Activated CD4-positive, alpha-beta T cell treated with anti-CD3 and anti-CD28 coated beads for 24 hours (primary cell): Measurements from ENCODE around the gene ZNF226.
"Not testable (repeated sequence)": the region's sequence is repeated elsewhere in the genome, so short reads cannot be mapped to it uniquely, and the experiment has no call there.

Experiments
- DNase-seq, 2 donors: peaks; one replicate each; pipeline ENCODE4 v3.0.0-alpha.2; 2020; ENCODE audit warnings: low read depth in 2 of 2

Gene ZNF226

DNA sequence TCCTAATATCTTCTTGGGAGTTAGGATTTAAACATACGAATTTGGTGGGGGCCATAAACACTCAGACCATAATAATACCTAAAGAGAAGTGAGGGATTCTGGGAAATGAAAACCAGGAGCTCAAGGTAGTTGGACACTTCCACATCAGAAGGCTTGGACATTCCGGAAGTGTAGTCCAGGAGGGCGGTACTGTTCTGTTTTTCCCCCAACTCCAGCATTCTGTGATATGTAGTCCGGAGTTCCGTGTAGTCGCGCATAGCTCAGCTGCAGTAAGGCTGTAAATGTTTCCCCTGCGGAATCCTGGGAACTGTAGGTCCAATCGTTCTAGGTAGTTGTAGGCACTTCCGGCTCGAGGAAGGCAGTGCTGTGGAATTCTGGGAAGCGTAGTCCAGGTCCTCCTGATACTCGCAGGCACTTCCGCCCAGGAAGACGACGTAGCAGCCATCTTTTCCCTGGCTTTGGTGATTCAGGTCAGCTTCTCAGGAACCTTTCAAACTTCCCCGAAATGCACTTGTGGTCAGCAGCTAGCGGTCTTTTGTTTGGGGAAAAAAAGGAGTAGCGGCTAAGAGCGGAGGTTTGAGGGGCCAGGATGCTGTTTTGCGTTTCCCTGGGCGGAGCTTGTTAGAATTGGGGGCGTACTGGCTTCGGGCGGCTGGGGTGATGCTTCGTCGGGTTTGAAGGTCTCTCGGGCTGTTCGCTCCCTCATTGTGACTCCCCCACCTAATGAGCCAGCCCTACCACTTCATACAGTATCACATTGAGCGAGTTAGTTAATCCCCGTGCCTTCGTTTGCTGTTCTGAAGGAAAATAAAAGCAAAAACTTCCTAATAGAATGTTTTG lies at the start of gene ZNF226:
TSS of gene ZNF226 (plus strand) at position 428 of the 840 bp plus-strand sequence. CDS start 4,981 bp downstream, outside the sequence.
- DNase-seq, result peak; percentile 53 to 70

GRCh38 chr19:44121162-44121561 lies 43.7 kb upstream of the ZNF226 start:
- not testable (repeated sequence) for DNase-seq

DNA sequence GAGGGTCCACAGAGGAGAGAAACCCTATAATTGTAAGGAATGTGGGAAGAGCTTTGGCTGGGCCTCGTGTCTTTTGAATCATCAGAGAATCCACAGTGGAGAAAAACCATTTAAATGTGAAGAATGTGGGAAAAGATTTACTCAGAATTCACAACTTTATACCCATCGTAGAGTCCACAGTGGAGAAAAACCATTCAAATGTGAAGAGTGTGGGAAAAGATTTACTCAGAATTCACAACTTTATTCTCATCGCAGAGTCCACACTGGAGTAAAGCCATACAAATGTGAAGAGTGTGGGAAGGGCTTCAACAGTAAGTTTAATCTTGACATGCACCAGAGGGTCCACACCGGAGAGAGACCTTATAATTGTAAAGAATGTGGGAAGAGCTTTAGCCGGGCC lies 32.9 kb upstream of the ZNF226 start:
- no peak for DNase-seq

DNA sequence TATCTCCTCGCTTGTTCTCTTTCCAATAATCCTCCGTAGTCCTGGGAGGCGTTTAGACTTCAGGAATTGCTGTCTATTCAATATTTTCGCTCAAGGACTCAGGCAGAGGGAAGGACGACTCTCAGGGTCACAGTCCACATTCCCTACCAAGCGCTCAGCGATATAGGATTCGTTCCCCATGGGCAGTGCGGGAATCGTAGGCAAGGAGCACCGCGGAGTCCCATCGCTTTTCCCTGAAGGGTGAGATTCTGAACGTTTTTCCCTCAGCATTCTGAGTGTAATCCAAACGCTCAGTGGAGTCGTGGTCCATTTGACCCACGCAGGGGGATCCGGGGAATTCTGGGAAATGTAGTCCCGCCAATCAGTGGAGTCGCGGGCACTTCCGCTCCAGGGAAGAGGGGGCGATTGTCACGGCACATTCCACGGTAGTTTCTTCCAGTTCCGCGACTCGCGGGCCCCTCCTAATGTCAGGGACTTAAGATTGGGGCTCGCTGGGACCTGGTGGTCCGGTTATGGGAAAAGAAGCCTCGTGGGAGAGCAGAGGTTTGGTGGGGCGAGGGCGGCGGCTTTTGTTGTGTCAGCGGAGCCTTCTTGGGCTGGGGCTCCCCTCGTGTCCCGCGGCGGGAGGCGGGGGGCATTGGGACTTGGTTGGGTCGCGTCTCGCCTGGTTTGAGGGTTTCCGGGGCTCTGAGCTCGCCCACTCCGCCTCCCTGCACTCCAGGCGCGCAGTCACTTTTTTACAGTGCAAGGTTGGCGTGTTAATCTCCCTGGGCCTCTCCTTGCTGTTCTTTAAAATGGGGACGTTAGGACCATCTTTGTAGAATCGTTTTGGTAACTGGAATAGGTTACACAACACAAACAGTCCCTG lies 23.5 kb upstream of the ZNF226 start, which contains the start of gene ZNF234:
TSS of gene ZNF234 (plus strand) at position 364 of the 868 bp plus-strand sequence. CDS start 3,079 bp downstream, outside the sequence.
- peak; percentile 48 to 54 for DNase-seq

DNA sequence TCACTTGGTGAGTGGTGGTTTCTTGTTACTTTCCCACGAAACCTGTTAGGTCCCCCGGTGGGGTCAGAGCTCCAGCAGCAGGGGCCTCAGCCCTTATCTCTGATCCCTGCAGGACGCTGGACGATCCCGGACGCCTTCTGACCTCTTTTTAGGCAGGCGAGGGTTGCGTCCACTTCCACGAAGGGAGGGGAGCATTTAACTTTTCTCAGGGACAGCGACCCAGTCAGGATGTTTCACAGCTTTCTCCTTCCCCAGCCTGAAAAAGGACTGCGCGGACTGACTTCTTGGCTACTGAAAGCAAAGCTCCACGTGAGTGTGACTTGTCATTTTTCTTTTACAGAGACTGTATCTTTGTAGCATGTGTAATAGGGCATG lies 22.9 kb upstream of the ZNF226 start:
- no peak for DNase-seq

DNA sequence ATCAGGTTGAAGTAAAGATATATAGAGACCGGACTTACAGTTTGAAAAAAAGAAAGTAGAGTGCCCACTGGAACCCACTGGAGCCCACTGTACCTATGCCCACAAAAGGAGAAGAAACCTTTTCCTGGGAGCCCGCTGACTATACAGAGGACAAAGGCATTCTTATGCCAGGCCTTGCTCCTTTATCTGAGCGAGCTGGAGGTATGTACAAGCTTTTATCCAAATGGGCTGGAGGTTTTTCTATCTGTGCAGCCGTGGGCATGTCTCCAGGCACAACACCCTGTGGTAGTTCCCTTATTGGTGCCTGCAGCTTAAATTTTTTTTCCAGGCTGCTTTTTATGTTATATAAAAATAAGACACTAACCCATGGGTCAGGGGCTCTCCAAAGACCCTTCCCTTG lies 15.1 kb upstream of the ZNF226 start:
- no peak for DNase-seq

DNA sequence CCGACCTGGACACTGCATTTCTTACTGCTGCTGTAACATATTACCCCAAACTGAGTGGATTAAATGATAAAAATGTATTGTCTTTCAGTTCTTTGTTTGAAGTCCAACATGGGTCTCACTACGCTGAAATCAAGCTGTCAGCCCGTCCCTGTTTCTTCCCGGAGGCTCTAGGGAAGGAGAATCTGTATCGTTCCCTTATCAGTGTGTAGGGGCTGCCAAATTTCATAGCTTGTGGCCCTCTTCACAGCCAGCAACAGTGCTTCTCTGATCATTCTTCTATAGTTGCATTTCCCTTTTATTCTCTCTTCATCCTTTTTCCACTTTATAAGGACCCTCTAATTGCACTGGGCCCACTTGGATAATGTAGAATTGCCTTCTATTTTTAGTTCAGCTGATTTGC lies 13.4 kb upstream of the ZNF226 start:
- no peak for DNase-seq

DNA sequence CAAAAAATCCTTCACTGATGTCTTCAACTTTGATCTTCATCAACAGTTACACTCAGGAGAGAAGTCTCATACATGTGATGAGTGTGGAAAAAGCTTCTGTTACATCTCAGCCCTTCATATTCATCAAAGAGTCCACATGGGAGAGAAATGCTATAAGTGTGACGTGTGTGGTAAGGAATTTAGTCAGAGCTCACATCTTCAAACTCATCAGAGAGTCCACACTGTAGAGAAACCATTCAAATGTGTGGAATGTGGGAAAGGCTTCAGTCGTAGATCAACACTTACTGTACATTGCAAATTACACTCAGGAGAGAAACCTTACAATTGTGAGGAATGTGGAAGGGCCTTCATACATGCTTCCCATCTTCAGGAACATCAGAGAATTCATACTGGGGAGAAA lies 8.4 kb upstream of the ZNF226 start:
- no peak for DNase-seq

DNA sequence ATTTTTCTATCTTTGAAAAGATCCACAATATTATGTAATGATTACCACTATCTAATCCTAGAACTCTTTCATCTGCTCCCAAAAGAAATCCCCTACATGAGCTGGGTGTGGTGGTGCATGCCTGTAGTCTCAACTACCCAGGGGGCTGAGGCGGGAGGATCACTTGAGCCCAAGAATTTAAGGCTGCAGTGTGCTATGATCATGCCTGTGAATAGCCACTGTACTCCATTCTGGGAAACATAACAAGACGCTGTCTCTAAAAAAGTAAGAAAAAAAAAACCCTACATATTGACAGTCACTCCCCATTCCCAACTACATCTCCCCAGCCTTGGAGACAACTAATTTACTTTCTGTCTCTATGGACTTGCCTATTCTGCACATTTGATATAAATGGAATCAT lies 1.1 kb upstream of the ZNF226 start:
- no peak for DNase-seq

DNA sequence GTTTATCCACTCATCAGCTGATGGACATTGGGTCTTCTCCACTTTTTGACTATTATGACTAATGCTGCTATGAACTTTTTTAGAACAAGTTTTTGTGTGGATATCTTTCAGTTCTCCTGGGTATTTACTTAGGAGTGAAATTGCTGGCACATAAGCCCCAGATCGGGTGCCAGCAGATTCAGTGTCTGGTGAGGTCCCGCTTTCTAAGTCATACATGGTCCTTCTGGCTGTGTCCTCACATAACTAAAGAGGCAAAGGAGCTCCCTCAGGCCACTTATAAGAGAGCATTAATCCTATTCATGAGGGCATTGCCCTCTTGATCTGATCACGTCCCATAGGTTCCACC lies 600 bp upstream of the ZNF226 start:
- DNase-seq, result no peak

GRCh38 chr19:44170660-44171059 lies 5.8 kb downstream of the ZNF226 start:
- not testable (repeated sequence) for DNase-seq

DNA sequence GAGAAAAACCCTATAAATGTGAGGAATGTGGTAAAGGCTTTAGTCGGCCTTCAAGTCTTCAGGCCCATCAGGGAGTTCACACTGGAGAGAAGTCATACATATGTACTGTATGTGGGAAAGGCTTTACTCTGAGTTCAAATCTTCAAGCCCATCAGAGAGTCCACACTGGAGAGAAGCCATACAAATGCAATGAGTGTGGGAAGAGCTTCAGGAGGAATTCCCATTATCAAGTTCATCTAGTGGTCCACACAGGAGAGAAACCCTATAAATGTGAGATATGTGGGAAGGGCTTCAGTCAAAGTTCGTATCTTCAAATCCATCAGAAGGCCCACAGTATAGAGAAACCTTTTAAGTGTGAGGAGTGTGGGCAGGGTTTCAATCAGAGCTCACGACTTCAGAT lies 11.7 kb downstream of the ZNF226 start:
- DNase-seq, result no peak

- no peak for DNase-seq
These were observed 16.1 kb downstream of the ZNF226 start for GRCh38 chr19:44180968-44181367.

DNA sequence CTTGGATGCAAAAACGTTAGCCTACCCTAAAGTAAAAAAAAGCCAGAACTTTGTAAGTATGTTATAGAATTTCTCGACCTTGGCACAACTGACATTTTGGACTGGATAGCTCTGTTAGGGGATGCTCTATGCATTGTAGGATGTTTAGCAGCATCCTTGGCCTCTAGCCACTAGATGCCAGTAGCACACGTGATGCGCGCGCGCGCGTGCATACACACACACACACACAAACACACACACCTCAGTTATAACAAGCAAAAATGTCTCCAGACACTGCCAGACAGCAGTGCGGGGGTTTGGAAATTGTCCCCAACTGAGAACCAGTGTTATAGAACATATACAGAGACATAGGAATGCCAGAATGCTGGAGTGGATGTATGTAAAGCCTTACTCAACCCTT lies 17.2 kb downstream of the ZNF226 start:
- DNase-seq, result no peak

GRCh38 chr19:44190020-44190419 lies 25.1 kb downstream of the ZNF226 start:
- DNase-seq, result no peak

GRCh38 chr19:44192127-44192526 lies 27.2 kb downstream of the ZNF226 start:
- no peak for DNase-seq

GRCh38 chr19:44196772-44197171 lies 31.9 kb downstream of the ZNF226 start:
- no peak for DNase-seq

DNA sequence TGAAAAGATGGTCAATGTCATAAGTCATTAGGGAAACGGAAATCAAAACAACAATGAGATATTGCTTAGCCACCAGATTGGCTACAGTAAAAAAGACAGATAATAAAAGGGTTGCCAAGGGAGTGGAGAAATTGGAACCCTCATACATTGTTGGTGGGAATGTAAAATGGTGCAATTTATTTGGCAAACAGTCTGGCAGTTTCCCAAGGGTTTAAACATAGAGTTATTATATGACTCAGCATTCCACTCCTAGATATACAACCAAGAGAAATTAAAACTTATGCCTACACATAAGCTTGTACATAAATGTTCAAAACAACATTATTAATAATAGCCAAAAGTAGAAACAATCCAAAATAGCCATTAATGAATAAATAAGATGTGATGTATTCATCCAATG lies 37.6 kb downstream of the ZNF226 start:
- DNase-seq, result no peak

DNA sequence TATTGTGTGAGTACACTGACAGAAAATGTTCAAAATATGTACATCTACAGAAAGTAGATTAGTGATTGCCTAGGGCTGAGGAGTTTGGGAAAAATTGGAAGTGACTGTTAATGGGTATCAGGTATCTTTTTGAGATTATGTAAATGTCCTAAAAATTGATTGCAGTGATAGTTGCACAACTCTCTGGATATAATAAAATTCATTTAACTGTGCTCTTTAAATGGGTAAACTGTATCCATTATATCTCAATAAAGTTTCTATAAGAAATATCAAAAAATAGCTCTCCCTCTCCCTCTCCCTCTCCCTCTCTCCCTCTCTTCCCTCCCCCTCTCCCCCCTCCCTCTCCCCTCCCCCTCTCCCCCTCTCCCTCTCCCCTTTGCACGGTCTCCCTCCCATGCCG lies 38.1 kb downstream of the ZNF226 start:
- DNase-seq, result no peak

DNA sequence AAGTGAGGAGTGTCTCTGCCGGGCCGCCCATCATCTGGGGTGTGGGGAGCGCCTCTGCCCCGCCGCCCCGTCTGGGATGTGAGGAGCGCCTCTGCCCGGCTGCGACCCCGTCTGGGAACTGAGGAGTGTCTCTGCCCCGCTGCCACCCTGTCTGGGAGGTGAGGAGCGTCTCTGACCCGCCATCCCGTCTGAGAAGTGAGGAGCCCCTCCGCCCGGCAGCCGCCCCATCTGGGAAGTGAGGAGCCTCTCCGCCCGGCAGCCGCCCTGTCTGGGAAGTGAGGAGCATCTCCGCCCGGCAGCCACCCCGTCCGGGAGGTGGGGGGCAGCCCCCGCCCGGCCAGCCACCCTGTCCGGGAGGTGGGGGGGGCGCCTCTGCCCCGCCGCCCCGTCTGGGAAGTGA lies 39.0 kb downstream of the ZNF226 start:
- not testable (repeated sequence) for DNase-seq

DNA sequence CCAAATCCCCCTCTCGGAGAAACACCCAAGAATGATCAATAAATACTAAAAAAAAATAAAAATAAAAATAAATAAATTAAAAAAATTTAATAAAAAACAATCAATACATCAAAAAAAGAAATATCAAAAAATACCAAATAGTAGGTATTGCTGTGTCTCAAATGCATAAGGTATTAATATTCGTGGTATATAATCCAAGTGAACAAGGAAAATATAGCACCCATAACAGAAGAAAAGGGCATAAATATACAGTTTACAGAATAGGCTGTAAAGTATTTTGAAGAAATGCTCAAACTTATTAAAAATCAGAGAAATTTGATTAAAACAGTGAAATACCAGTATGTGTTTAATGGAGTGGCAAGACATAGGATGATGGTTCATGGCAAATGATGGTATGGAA lies 39.9 kb downstream of the ZNF226 start:
- no peak for DNase-seq

- DNase-seq, result peak; percentile 61 to 67
These were observed 42.4 kb downstream of the ZNF226 start for GRCh38 chr19:44207126-44207803.
